BLaER1 (cell line): Measurements from ENCODE around the gene TTBK2.

Experiments used
- H3K27ac ChIP-seq: shearing (Covaris generic); formaldehyde crosslinking; 2 replicates; pipeline ENCODE4 v1.8.1; 2022
- H3K27me3 ChIP-seq: shearing (Covaris generic); formaldehyde crosslinking; 2 replicates; pipeline ENCODE4 v1.8.1; 2022
- H3K36me3 ChIP-seq: shearing (Covaris generic); formaldehyde crosslinking; 2 replicates; pipeline ENCODE4 v1.8.1; 2022
- H3K4me1 ChIP-seq: shearing (Covaris generic); formaldehyde crosslinking; 2 replicates; pipeline ENCODE4 v1.8.1; 2022
- H3K4me2 ChIP-seq: shearing (Covaris generic); formaldehyde crosslinking; 2 replicates; pipeline ENCODE4 v1.8.1; 2022
- H3K4me3 ChIP-seq: shearing (Covaris generic); formaldehyde crosslinking; 2 replicates; pipeline ENCODE4 v1.8.1; 2022
- H3K9ac ChIP-seq: shearing (Covaris generic); formaldehyde crosslinking; 2 replicates; pipeline ENCODE4 v1.8.1; 2022
- H3K9me3 ChIP-seq: shearing (Covaris generic); formaldehyde crosslinking; 2 replicates; pipeline ENCODE4 v1.8.1; 2022
- H4K20me1 ChIP-seq: shearing (Covaris generic); formaldehyde crosslinking; 2 replicates; pipeline ENCODE4 v1.8.1; 2022
- Cebpa-rat ChIP-seq: shearing (Covaris generic); IDR thresholded peaks from 2 replicates; pipeline ENCODE4 v1.8.1; 2022

The TTBK2 gene

GRCh38 chr15:42932833-42933515 lies 12.4 kb upstream of the TTBK2 start:
- no peak for TF ChIP-seq Cebpa-rat
- Histone ChIP-seq H4K20me1 (no peaks in the 10 kb centered on the region), H3K27ac (no peak overlapping the region), H3K36me3 (no peaks in the 10 kb centered on the region), H3K4me3 (no peak overlapping the region), H3K4me1 (0 out of 2 replicates have a peak, but pooled peaks cover 7% of the 10 kb centered on the region), H3K27me3 (no peaks in the 10 kb centered on the region), H3K4me2 (no peak overlapping the region), H3K9ac (no peak overlapping the region), H3K9me3 (0 out of 2 replicates have a peak, but pooled peaks cover 3% of the 10 kb centered on the region)

- Histone ChIP-seq H3K27ac (no peak overlapping the region), H3K4me3 (no peak overlapping the region), H3K27me3 (no peaks in the 10 kb centered on the region), H3K9me3 (no peaks in the 10 kb centered on the region), H3K9ac (no peak overlapping the region), H3K36me3 (no peaks in the 10 kb centered on the region), H4K20me1 (no peaks in the 10 kb centered on the region), H3K4me1 (0 out of 2 replicates have a peak, but pooled peaks cover 7% of the 10 kb centered on the region), H3K4me2 (no peak overlapping the region)
- TF ChIP-seq Cebpa-rat = no peak
These were observed 11.3 kb upstream of the TTBK2 start for GRCh38 chr15:42931702-42932486.

GRCh38 chr15:42929306-42929848 lies 8.8 kb upstream of the TTBK2 start:
- Histone ChIP-seq H3K27me3 (no peaks in the 10 kb centered on the region), H3K27ac (no peak overlapping the region), H3K36me3 (no peaks in the 10 kb centered on the region), H3K4me2 (no peak overlapping the region), H4K20me1 (no peaks in the 10 kb centered on the region), H3K9me3 (no peaks in the 10 kb centered on the region), H3K9ac (no peak overlapping the region), H3K4me1 (0 out of 2 replicates have a peak, but pooled peaks cover 7% of the 10 kb centered on the region), H3K4me3 (no peak overlapping the region)
- TF ChIP-seq Cebpa-rat = no peak

GRCh38 chr15:42921342-42921731 lies 759 bp upstream of the TTBK2 start:
- no peaks in the 10 kb centered on the region for H3K9me3 ChIP-seq
- H3K4me3 ChIP-seq = peak overlapping the region; percentile 96
- H3K4me1 ChIP-seq = peaks cover 43% of the 10 kb centered on the region
- H3K27me3 ChIP-seq = no peaks in the 10 kb centered on the region
- H4K20me1 ChIP-seq = peaks cover 20% of the 10 kb centered on the region
- no peaks in the 10 kb centered on the region for H3K36me3 ChIP-seq
- no peak overlapping the region for H3K27ac ChIP-seq
- H3K9ac ChIP-seq = peak overlapping the region; percentile 63
- H3K4me2 ChIP-seq = peak overlapping the region; percentile 95
- TF ChIP-seq Cebpa-rat = no peak

- peaks cover 20% of the 10 kb centered on the region for H4K20me1 ChIP-seq
- H3K4me3 ChIP-seq = peak overlapping the region; percentile 96
- H3K36me3 ChIP-seq = no peaks in the 10 kb centered on the region
- H3K27ac ChIP-seq = peak overlapping the region; percentile 87
- H3K27me3 ChIP-seq = no peaks in the 10 kb centered on the region
- peak overlapping the region; percentile 85 for H3K9ac ChIP-seq
- TF ChIP-seq Cebpa-rat = no peak
- H3K4me1 ChIP-seq = peaks cover 57% of the 10 kb centered on the region
- H3K9me3 ChIP-seq = no peaks in the 10 kb centered on the region
- H3K4me2 ChIP-seq = peak overlapping the region; percentile 93
These were observed 619 bp downstream of the TTBK2 start for GRCh38 chr15:42919799-42920518.

GRCh38 chr15:42919308-42919707 lies 1.3 kb downstream of the TTBK2 start:
- H4K20me1 ChIP-seq = peaks cover 20% of the 10 kb centered on the region
- H3K4me2 ChIP-seq = peak overlapping the region; percentile 93
- H3K27ac ChIP-seq = peak overlapping the region; percentile 87; the same call in 1 of the 2 replicates
- H3K27me3 ChIP-seq = no peaks in the 10 kb centered on the region
- H3K9ac ChIP-seq = peak overlapping the region; percentile 85
- no peaks in the 10 kb centered on the region for H3K9me3 ChIP-seq
- H3K4me1 ChIP-seq = peaks cover 61% of the 10 kb centered on the region
- TF ChIP-seq Cebpa-rat = no peak
- H3K36me3 ChIP-seq = no peaks in the 10 kb centered on the region
- peak overlapping the region; percentile 96 for H3K4me3 ChIP-seq

- Histone ChIP-seq H3K4me2 (peak overlapping the region; percentile 93), H3K9ac (peak overlapping the region; percentile 12; the same call in 1 of the 2 replicates), H3K4me3 (no peak overlapping the region), H3K27ac (0 out of 2 replicates have a peak overlapping the region, but pooled peaks have one; percentile 14), H3K27me3 (no peaks in the 10 kb centered on the region), H3K9me3 (no peaks in the 10 kb centered on the region), H4K20me1 (peaks cover 20% of the 10 kb centered on the region), H3K36me3 (no peaks in the 10 kb centered on the region), H3K4me1 (peaks cover 61% of the 10 kb centered on the region)
- no peak for TF ChIP-seq Cebpa-rat
These were observed 2.5 kb downstream of the TTBK2 start for GRCh38 chr15:42918047-42918446.

GRCh38 chr15:42915654-42916315 lies 4.8 kb downstream of the TTBK2 start:
- H3K4me3 ChIP-seq = peak overlapping the region; percentile 30
- H3K4me2 ChIP-seq = peak overlapping the region; percentile 79
- TF ChIP-seq Cebpa-rat = no peak
- H3K9me3 ChIP-seq = no peaks in the 10 kb centered on the region
- 0 out of 2 replicates have a peak, but pooled peaks cover 3% of the 10 kb centered on the region for H3K36me3 ChIP-seq
- peak overlapping the region; percentile 50 for H3K27ac ChIP-seq
- H3K4me1 ChIP-seq = peaks cover 51% of the 10 kb centered on the region
- H4K20me1 ChIP-seq = peaks cover 34% of the 10 kb centered on the region
- H3K27me3 ChIP-seq = no peaks in the 10 kb centered on the region
- no peak overlapping the region for H3K9ac ChIP-seq
